Measurements from ENCODE around the gene SORCS2.

- TF ChIP-seq EZH2phosphoT487 (IDR thresholded peaks at IDR 0.05; ENCODE audit: borderline replicate concordance, low read depth, low read length) (no peak), CTCF (conservative IDR thresholded peaks at IDR 0.05; ENCODE audit: low read length) (no peak)
These were observed 47.7 kb upstream of the SORCS2 start for GRCh38 chr4:7144374-7145290.

All from OCI-LY7 (cell line).